ENCODE data around the gene NME3. TPM values are rescaled to one million over a fixed set of nuclear protein-coding genes. Genes with fewer than 3 reads are reported as not detected.

NME3 gene
- total and polyA plus RNA-seq, 4 donors, result 10.4 to 38.0 (median 19.4) TPM

GRCh38 chr16:1809281-1809801, 38.0 kb upstream of the NME3 start:
- TF ChIP-seq GABPA (IDR thresholded peaks at IDR 0.05 in 1 of 2, conservative IDR thresholded peaks at IDR 0.05 in 1 of 2) (no peak), RXRA (IDR thresholded peaks at IDR 0.05) (no peak), SP1 (IDR thresholded peaks at IDR 0.05) (no peak), NR2F2 (IDR thresholded peaks at IDR 0.05) (no peak), FOXA2 (IDR thresholded peaks at IDR 0.05) (no peak), JUND (IDR thresholded peaks at IDR 0.05) (no peak), HNF4G (IDR thresholded peaks at IDR 0.05) (no peak), YY1 (IDR thresholded peaks at IDR 0.05) (no peak), RAD21 (IDR thresholded peaks at IDR 0.05) (no peak), REST (IDR thresholded peaks at IDR 0.05) (no peak), EGR1 (IDR thresholded peaks at IDR 0.05; ENCODE audit: low read depth in 2 of 2) (no peak), FOXA1 (IDR thresholded peaks at IDR 0.05) (no peak), CTCF (IDR thresholded peaks at IDR 0.05; ENCODE audit: low read depth, low read length, missing input control) (no peak), MAX (IDR thresholded peaks at IDR 0.05) (no peak), ZBTB33 (IDR thresholded peaks at IDR 0.05) (no peak), TAF1 (conservative IDR thresholded peaks at IDR 0.05) (no peak), HNF4A (conservative IDR thresholded peaks at IDR 0.05) (no peak)
- TF ChIP-seq, protein P1, sequence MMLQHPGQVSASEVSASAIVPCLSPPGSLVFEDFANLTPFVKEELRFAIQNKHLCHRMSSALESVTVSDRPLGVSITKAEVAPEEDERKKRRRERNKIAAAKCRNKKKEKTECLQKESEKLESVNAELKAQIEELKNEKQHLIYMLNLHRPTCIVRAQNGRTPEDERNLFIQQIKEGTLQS (IDR thresholded peaks at IDR 0.05), result no peak
- no peak for DNase-seq (ENCODE audit: low spot score)
- Histone ChIP-seq H3K4me3 (ENCODE audit: low read depth in 1 of 3, low read length in 3 of 3) (no peak overlapping the region), H3K9ac (ENCODE audit: low read depth in 1 of 2, low read length in 2 of 2) (no peak overlapping the region), H3K9me3 (ENCODE audit: control insufficient read depth in 4 of 4, low read length in 3 of 4) (no peaks in the 10 kb centered on the region), H3K27ac (ENCODE audit: low read depth in 1 of 2, low read length in 2 of 2) (no peak overlapping the region), H3K27me3 (ENCODE audit: control insufficient read depth in 4 of 4, insufficient read depth in 4 of 4, low read length in 3 of 4) (no peaks in the 10 kb centered on the region), H3K36me3 (ENCODE audit: control insufficient read depth in 4 of 4, insufficient read depth in 3 of 4, low read depth in 1 of 4, low read length in 3 of 4) (peaks cover 13 to 29% (median 25%) of the 10 kb centered on the region in 4 donors), H3K4me1 (ENCODE audit: control insufficient read depth in 4 of 4, insufficient read depth in 4 of 4, low read length in 3 of 4) (peaks cover 0 to 17% (median 11%) of the 10 kb centered on the region in 4 donors)
- WGBS, result 70% methylated on average over 28 of the region's 28 CpGs
